Prostate gland (tissue), 2 donors: ENCODE data around the gene MTSS2. TPM values are rescaled to one million over a fixed set of nuclear protein-coding genes. Genes with fewer than 3 reads are reported as not detected.
"Not testable (repeated sequence)": the region's sequence is repeated elsewhere in the genome, so short reads cannot be mapped to it uniquely, and the experiment has no call there.

Experiments
- DNase-seq: peaks from one replicate; pipeline ENCODE4 v3.0.0-alpha.2; 2019; ENCODE audit warnings: low spot score
- H3K27ac ChIP-seq, 2 donors: fragments of 200-600 bp; sonication (generic); 2 replicates each; pipeline ENCODE4 v1.5.1; 2017 to 2019
- H3K27me3 ChIP-seq: fragments of 200-600 bp; sonication (generic); replicated peaks from 2 replicates; pipeline ENCODE4 v1.5.1; 2019; ENCODE audit not compliant: insufficient read depth
- H3K36me3 ChIP-seq, 2 donors: fragments of 200-600 bp; sonication (generic); 1 replicate in 1 of 2; 2 replicates in 1 of 2; pipeline versions ENCODE4 v1.5.1 to v1.8.1; 2017 to 2019
- H3K4me1 ChIP-seq: fragments of 200-600 bp; sonication (generic); replicated peaks from 2 replicates; pipeline ENCODE4 v1.5.1; 2019
- H3K4me3 ChIP-seq, 2 donors: fragments of 200-600 bp; sonication (generic); 2 replicates each; pipeline ENCODE4 v1.5.1; 2017 to 2019
- H3K9me3 ChIP-seq: fragments of 200-600 bp; sonication (generic); 2 replicates; pipeline ENCODE4 v1.5.1; 2017
- CTCF ChIP-seq, 4 experiments: fragments of 200-600 bp in 2 of 4; fragments of 450-650 bp in 2 of 4; sonication (generic) in 2 of 4; IDR thresholded peaks; 1 replicate in 3 of 4; 2 replicates in 1 of 4; pipeline ENCODE4 v1.5.1; 2016 to 2019; ENCODE audit warnings: antibody characterized with exemption in 4 of 4, mild to moderate bottlenecking in 2 of 4, moderate library complexity in 2 of 4
- POLR2A ChIP-seq: fragments of 450-650 bp; IDR thresholded peaks from one replicate; pipeline ENCODE4 v1.6.1; 2016; ENCODE audit warnings: antibody characterized with exemption, mild to moderate bottlenecking
- POLR2AphosphoS5 ChIP-seq: sonication (generic); formaldehyde crosslinking; IDR thresholded peaks from one replicate; pipeline ENCODE4 v1.6.1; 2017; ENCODE audit warnings: antibody characterized with exemption
- WGBS: methylation state at CpG from one replicate; pipeline ENCODE4 v1.1.5; 2018; 5-methylcytosine and 5-hydroxymethylcytosine counted together
- intact Hi-C: fragments of 100-400 bp; cut with DNase I; formaldehyde crosslinking; loops from one replicate; pipeline ENCODE4 v1.14.2; 2022
- total RNA-seq, 2 donors: library from RNA; depleted of rRNA; stranded (reverse); fragments of >200 nt; gene quantifications; one replicate each; pipeline ENCODE4 v1.1.0, GENCODE V29; 2016

Gene MTSS2
- total RNA-seq, 2 donors from 2014 or later = 42.4 to 92.4 TPM

DNA sequence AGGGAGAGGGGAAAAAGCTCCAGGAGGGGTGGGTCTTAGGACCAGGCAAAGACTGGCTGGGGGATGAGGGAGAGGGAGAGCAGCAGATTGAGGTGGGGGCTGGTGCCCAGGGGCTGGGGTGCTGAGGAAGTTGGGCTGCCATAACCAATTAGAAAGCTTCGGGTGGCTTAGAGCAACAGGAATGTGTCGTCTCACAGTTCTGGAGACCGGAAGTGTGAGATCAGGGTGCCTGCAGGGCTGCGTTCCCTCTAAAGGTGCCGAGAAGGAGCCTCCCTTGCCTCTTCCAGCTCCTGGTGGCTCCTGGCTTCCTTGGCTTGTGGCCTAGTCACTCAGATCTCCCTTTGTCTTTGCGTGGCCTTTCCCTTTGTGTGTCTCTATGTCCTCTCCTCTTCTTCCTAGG lies 37.2 kb downstream of the MTSS2 start:
- Histone ChIP-seq H3K4me3 (no peak overlapping the region), H3K4me1 (no peaks in the 10 kb centered on the region), H3K27ac (no peak overlapping the region), H3K36me3 (no peaks in the 10 kb centered on the region), H3K9me3 (no peaks in the 10 kb centered on the region), H3K27me3 (no peaks in the 10 kb centered on the region)
- intact Hi-C loops = no loop called here
- no peak for TF ChIP-seq POLR2AphosphoS5
- 86% methylated on average over 6 of the region's 6 CpGs for WGBS
- DNase-seq = no peak

DNA sequence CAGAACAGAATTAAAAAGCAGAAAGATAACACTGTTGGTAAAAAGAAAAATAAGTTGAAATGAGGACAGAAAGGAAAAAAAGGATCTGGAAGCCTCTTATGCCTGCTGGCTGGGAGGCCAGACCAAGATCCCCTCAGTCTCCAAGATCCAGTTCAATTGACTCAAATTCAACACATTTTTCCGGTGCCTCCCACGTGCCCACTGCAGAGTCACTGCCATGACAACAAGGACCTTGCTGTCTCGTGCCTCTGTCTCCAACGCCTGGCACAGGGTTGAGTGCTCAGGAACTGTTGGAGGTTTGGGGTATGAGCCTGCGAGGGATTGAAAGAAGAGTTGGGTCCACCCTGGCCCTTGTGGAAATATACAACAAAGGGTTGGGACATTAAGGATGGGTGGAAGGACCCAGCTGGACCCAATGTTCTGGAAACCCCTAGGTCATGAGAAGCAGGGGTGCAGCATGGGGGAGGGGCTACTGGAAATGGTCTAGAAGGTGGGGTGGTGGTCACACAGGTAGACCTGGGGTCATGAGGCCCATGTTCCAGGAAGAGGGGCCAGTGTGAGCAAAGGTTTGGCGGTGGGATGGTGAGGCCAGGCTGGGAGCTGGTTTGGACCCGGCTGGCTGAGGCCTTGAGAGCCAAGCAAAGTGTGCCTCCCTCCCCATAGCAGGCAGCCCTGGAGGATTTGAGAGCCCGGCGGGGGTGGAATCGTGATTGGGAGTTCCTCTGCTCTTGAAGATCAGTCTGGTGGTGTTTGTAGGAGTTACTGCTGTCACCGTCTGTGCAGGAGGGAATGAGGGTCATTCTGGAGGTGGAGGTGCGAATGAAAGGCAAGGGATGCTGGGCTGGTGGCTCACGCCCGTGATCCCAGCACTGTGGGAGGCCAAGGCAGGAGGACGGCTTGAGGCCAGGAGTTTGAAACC lies 38.2 kb downstream of the MTSS2 start:
- intact Hi-C loops = no loop called here
- H3K9me3 ChIP-seq = no peaks in the 10 kb centered on the region
- DNase-seq = no peak
- H3K27ac ChIP-seq = no peak overlapping the region
- H3K27me3 ChIP-seq = no peaks in the 10 kb centered on the region
- 88% methylated on average over 15 of the region's 15 CpGs for WGBS
- no peak overlapping the region for H3K4me3 ChIP-seq
- no peaks in the 10 kb centered on the region for H3K4me1 ChIP-seq
- no peaks in the 10 kb centered on the region for H3K36me3 ChIP-seq
- no peak for TF ChIP-seq CTCF (IDR thresholded peaks at IDR 0.05)

DNA sequence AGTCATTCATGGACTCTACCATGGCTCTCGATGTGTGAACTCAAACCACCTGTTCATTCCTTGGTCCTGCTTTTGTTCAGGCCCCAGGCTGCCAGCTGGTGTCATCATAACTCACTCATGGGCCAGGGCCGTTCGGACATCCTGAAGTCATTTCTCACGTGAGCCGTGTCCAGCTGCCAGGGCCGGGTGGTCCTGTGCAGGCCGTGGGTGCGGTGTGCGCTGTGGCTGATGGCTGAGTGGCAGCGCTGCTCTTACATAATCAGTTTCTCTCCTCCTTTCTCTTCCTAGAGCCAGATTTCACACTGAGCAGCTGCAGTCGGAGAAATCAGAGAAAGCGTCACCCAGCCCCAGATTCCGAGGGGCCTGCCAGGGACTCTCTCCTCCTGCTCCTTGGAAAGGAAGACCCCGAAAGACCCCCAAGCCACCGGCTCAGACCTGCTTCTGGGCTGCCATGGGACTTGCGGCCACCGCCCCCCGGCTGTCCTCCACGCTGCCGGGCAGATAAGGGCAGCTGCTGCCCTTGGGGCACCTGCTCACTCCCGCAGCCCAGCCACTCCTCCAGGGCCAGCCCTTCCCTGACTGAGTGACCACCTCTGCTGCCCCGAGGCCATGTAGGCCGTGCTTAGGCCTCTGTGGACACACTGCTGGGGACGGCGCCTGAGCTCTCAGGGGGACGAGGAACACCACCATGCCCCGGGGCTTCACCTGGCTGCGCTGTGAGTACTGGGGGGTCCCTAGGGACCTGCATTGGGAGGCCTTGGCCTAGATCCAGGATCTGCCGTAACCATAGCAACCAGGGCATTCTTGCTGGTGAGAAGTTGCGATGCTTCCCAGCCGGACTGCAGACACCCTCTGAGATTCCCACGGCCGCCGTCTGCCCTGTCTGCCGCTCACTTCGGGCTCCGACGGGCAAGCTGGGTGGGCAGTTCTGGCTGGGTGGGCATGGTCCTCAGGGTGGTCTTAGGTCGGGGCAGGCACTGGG lies 39.3 kb downstream of the MTSS2 start, which contains the start of gene IL34:
Gene IL34 (plus strand): TSS at position 300 of the 982 bp plus-strand sequence. CDS start 389 bp downstream, at position 689.
- H3K27me3 ChIP-seq = no peaks in the 10 kb centered on the region
- no peaks in the 10 kb centered on the region for H3K36me3 ChIP-seq
- intact Hi-C loops = no loop called here
- no peak within 1 kb of the TSS for H3K27ac ChIP-seq
- DNase-seq = no peak
- H3K9me3 ChIP-seq = no peaks in the 10 kb centered on the region
- WGBS = 70% methylated on average over 39 of the region's 39 CpGs
- H3K4me3 ChIP-seq = no peak within 1 kb of the TSS
- TF ChIP-seq POLR2AphosphoS5 (no peak), POLR2A (no peak), CTCF (IDR thresholded peaks at IDR 0.05) (no peak)
- H3K4me1 ChIP-seq = no peaks in the 10 kb centered on the region

GRCh38 chr16:70644763-70645597 lies 40.9 kb downstream of the MTSS2 start:
- Histone ChIP-seq H3K27ac (no peak overlapping the region), H3K36me3 (no peaks in the 10 kb centered on the region), H3K4me1 (no peaks in the 10 kb centered on the region), H3K4me3 (no peak overlapping the region), H3K9me3 (no peaks in the 10 kb centered on the region), H3K27me3 (no peaks in the 10 kb centered on the region)
- no peak for DNase-seq
- no peak for TF ChIP-seq POLR2A
- no peak for TF ChIP-seq POLR2AphosphoS5
- TF ChIP-seq CTCF (IDR thresholded peaks at IDR 0.05) = no peak
- 88% methylated on average over 10 of the region's 10 CpGs for WGBS
- intact Hi-C loops = no loop called here

DNA sequence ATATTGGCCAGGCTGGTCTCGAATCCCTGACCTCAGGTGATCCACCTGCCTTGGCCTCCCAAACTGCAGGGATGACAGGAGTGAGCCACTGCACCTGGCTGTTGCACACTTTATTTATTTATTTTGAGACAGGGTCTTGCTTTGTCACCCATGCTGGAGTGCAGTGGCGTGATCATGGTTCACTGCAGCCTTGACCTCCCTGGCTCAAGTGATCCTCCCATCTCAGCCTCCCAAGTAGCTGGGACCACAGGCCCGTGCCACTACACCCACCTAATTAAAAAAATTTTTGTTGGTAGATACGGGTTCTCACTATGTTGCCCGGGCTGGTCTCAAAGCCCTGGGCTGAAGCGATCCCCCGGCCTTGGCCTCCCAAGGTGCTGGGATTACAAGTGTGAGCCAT lies 42.6 kb downstream of the MTSS2 start:
- not testable (repeated sequence) for DNase-seq
- 91% methylated on average over 7 of the region's 7 CpGs for WGBS

More for the DNA sequence above, 42.6 kb downstream of the MTSS2 start:
- H3K36me3 ChIP-seq, H3K27me3 ChIP-seq, H3K4me1 ChIP-seq, H3K9me3 ChIP-seq, H3K27ac ChIP-seq, intact Hi-C loops, H3K4me3 ChIP-seq: not testable (repeated sequence)
